GM19438 (cell line): ENCODE results near the gene MALAT1.
"Not testable (repeated sequence)": the region's sequence is repeated elsewhere in the genome, so short reads cannot be mapped to it uniquely, and the experiment has no call there.

Experiments used
- ATAC-seq: cut with Tn5 transposase; IDR thresholded peaks from one replicate; pipeline ENCODE4 v1.9.1; 2021; ENCODE audit warnings: low read depth; ENCODE audit not compliant: unreplicated experiment

Gene MALAT1

GRCh38 chr11:65498977-65499712, at the start of gene MALAT1:
Gene MALAT1, plus strand, starts transcription at chr11:65499045.
- no peak for ATAC-seq

DNA sequence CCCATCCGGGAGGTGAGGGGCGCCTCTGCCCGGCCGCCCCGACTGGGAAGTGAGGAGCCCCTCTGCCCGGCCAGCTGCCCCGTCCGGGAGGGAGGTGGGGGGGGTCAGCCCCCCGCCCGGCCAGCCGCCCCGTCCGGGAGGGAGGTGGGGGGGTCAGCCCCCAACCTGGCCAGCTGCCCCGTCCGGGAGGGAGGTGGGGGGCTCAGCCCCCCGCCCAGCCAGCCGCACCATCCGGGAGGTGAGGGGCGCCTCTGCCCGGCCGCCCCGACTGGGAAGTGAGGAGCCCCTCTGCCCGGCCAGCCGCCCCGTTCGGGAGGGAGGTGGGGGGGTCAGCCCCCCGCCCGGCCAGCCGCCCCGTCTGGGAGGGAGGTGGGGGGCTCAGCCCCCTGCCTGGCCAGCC, 47.5 kb upstream of the MALAT1 start:
- ATAC-seq: not testable (repeated sequence)

GRCh38 chr11:65452259-65452658, 46.6 kb upstream of the MALAT1 start:
- ATAC-seq: not testable (repeated sequence)

DNA sequence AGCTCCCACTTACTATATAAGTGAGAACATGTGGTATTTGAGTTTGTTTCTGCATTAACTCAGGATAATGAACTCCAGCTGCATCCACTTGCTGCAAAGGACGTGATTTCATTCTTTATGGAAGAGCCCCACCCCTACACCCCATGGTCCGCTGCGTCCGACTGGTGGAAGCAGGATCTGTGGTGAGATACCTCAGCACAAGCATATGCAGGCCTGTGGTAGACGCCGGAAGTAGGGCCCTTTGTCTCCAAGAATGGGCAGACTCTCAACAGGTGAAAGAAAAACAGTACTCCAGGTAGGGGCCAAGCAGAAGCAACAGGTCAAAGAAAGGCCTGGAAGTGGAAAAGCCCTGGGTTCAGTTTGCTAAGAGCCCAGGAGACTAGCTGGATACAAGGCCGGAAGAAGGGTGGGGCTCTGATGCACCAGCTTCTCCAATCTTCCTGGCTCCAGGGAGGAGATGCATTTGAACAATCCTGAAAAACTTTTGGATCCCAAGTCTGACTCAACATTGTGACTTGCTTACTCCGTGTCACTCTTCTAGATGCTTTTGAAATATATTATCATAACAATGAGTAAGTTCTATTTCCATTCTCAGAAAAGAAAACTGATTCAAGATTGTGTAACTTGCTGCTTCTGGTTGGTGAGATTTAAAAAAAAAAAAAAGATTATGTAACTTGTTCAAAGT, 45.9 kb upstream of the MALAT1 start:
- ATAC-seq: no peak

GRCh38 chr11:65454311-65454695, 44.5 kb upstream of the MALAT1 start:
- ATAC-seq: no peak

- ATAC-seq: peak; percentile 84
Measured at GRCh38 chr11:65454696-65455456, 44.0 kb upstream of the MALAT1 start.

- no peak for ATAC-seq
Measured at GRCh38 chr11:65456418-65456817, 42.4 kb upstream of the MALAT1 start.

DNA sequence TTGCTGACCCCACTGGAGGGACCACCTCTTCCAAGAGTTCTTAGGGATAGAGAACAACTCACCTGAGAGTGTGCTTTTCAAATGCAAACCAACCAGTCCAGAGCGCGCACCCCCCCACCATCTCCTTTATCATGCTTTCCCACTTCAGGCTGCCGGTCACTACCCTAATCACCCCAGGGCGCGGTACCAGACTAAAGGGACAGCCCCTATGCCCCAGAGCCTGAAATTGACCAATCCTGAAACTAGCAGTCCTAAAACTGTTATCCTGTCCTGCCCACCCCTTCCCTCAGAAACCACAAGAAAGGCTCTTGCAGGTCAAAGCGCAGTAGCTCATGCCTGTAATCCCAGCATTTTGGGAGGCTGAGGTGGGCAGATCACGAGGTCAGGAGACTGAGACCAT, 39.3 kb upstream of the MALAT1 start:
- ATAC-seq: no peak

DNA sequence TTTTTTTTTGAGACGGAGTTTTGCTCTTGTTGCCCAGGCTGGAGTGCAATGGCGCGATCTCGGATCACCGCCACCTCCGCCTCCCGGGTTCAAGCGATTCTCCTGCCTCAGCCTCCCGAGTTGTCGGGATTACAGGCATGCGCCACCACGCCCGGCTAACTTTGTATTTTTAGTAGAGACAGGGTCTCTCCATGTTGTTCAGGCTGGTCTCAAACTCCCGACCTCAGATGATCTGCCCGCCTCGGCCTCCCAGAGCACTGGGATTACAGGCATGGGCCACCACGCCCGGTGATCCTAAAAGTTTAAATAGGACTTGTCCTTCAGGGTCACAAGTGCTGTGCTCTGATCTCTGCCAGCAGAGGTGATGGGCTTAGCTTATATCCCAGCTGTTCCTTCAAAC, 33.4 kb upstream of the MALAT1 start:
- not testable (repeated sequence) for ATAC-seq

- ATAC-seq: not testable (repeated sequence)
Measured at GRCh38 chr11:65467306-65467705, 31.5 kb upstream of the MALAT1 start.

DNA sequence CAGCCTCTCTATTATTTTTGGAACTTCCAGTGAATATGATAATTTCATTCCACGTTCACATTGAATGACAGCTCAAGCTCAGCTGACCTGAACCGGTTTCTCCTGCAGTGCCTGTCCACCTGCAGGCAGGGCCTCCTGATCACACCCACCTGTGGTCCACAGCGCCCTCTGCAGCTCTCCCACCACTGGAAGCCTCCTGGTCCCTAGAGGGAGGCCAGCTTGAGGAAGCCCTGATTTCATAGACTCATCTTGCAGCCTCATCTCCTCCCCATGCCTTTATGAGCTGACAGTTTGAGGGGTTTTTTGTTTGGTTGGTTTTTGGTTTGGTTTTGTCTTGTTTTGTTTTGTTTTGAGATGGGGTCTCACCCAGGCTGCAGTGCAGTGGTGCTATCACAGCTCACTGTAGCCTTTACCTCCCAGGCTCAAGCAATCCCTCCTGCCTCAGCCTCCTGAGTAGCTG, 29.9 kb upstream of the MALAT1 start:
- ATAC-seq: no peak

DNA sequence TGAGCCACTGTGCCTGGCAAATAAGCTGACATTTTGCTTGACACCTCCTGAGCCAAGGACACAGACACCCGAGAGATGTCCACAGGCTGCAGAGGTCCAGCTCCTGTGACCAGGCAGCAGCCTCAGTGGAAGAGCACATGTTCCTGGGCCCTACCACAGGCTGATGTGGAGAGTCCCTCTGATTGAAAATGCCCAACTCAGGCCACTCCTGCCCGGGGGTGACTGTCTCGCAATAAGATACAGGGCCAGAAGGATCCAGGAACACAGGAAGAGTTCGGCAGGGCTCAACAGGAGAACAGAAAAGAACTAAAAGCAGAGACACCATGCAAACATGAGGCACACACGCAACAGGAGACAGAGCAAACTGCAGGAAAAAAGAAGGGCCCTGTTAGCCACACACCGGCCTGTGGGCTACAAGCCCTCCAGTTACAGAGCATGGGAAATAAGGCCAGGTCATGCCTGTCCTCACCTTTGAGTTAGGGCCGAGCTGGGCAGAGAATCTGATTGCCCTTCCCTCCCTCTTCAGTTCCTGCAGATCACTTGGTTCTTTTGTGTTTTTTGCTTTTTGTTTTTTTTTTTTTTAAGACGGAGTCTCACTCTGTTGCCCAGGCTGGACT, 28.3 kb upstream of the MALAT1 start:
- no peak for ATAC-seq

- peak; percentile 12 for ATAC-seq
Measured at GRCh38 chr11:65471447-65471891, 27.4 kb upstream of the MALAT1 start.

- not testable (repeated sequence) for ATAC-seq
Measured at GRCh38 chr11:65472588-65473277, 26.1 kb upstream of the MALAT1 start.

GRCh38 chr11:65473278-65473860, 25.5 kb upstream of the MALAT1 start:
- no peak for ATAC-seq

DNA sequence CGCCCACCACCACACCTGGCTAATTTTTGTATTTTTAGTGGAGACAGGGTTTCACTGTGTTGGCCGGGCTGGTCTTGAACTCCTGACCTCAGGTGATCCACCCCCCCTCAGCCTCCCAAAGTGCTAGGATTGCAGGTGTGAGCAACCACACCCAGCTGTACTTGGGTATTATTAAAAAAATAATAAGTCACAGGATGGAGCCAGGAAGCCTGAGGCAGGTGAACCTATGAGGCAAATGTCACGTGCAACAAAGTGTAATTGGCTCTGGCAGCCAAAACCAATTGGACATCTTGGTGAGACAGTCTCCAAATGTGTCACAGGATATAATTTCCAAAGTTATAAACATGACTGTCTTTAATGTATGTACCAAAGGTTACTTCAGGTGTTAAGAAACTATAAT, 24.0 kb upstream of the MALAT1 start:
- ATAC-seq: no peak

DNA sequence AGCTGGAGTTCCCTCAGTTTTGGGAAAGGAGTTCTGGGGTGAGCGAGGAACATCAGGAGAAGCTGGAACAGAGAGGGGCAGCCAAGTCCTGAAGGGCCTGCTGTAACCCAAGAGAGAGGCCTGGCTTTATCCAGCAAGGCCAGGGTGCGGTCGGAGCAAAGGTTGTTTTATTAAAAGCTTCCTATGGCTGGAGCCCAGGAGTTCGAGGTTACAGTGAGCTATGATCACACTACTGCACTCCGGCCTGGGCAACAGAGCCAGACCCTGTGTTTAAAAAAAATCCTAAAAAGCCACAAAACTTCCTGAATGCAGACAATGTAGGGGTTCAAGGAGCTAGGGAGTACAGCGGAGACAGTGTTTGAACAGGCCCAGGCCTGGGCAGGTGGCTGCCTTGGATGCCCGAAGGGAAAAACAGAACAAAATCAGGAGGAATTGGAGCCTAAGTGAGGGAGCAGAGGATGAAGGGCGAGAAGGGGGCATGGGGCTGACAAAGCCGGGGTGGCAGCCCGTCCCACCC, 22.2 kb upstream of the MALAT1 start:
- ATAC-seq: no peak

- ATAC-seq: peak; percentile 70
Measured at GRCh38 chr11:65477149-65477965, 21.5 kb upstream of the MALAT1 start.
